WERI-Rb-1 (cell line): ENCODE measurements around the gene SP6.

ENCODE experiments used
- DNase-seq: peaks from one replicate; pipeline ENCODE4 v3.0.0-alpha.2; 2020
- H3K27ac ChIP-seq: fragments of 250-450 bp; sonication (Bioruptor Pico); 2 replicates; pipeline ENCODE4 v1.5.1; 2020; ENCODE audit warnings: mild to moderate bottlenecking, moderate library complexity
- H3K27me3 ChIP-seq: fragments of 250-450 bp; sonication (Bioruptor Pico); 2 replicates; pipeline ENCODE4 v1.5.1; 2021; ENCODE audit warnings: mild to moderate bottlenecking, low read depth, moderate library complexity; ENCODE audit not compliant: insufficient read depth, severe bottlenecking
- H3K36me3 ChIP-seq: fragments of 250-450 bp; sonication (Bioruptor Pico); 2 replicates; pipeline ENCODE4 v1.5.1; 2020; ENCODE audit warnings: mild to moderate bottlenecking, moderate library complexity
- H3K4me3 ChIP-seq: 2 replicates; pipeline ENCODE4 v1.5.1; 2011; ENCODE audit warnings: low read depth, mild to moderate bottlenecking, control low read depth, low read length
- H3K9me3 ChIP-seq: fragments of 250-450 bp; sonication (Bioruptor Pico); 2 replicates; pipeline ENCODE4 v1.5.1; 2021; ENCODE audit warnings: mild to moderate bottlenecking, moderate library complexity; ENCODE audit not compliant: severe bottlenecking
- TF ChIP-seq, protein P1 (sequence below): IDR thresholded peaks from 2 replicates; pipeline ENCODE4 v1.5.1; 2011; ENCODE audit warnings: low read depth, mild to moderate bottlenecking, control low read depth, inconsistent platforms, low read length

Gene SP6

DNA sequence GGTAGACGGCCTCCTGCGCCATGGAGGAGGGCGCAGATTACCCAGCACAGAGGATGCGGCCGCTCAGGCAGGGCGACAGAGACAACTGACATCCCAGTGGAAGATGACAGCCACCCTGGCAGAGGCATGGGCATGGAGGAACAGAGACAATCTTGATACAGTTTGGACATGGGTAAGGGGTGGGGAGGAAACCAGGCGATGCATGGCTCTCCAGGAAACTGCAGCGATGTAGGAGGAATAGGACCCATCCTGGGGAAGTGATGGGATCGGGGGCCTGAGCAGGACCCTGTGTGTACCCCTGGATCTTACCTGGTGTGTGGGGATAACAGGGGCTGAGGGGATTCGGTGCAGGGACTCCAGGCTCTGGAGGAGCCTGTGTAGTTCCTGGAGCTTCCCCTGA lies 34.0 kb downstream of the SP6 start:
- no peaks in the 10 kb centered on the region for H3K9me3 ChIP-seq
- H3K27ac ChIP-seq: no peak overlapping the region
- no peak for DNase-seq
- TF ChIP-seq, protein P1, sequence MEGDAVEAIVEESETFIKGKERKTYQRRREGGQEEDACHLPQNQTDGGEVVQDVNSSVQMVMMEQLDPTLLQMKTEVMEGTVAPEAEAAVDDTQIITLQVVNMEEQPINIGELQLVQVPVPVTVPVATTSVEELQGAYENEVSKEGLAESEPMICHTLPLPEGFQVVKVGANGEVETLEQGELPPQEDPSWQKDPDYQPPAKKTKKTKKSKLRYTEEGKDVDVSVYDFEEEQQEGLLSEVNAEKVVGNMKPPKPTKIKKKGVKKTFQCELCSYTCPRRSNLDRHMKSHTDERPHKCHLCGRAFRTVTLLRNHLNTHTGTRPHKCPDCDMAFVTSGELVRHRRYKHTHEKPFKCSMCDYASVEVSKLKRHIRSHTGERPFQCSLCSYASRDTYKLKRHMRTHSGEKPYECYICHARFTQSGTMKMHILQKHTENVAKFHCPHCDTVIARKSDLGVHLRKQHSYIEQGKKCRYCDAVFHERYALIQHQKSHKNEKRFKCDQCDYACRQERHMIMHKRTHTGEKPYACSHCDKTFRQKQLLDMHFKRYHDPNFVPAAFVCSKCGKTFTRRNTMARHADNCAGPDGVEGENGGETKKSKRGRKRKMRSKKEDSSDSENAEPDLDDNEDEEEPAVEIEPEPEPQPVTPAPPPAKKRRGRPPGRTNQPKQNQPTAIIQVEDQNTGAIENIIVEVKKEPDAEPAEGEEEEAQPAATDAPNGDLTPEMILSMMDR: no peak
- H3K27me3 ChIP-seq: no peaks in the 10 kb centered on the region
- peaks cover 49% of the 10 kb centered on the region for H3K36me3 ChIP-seq
- no peak overlapping the region for H3K4me3 ChIP-seq

DNA sequence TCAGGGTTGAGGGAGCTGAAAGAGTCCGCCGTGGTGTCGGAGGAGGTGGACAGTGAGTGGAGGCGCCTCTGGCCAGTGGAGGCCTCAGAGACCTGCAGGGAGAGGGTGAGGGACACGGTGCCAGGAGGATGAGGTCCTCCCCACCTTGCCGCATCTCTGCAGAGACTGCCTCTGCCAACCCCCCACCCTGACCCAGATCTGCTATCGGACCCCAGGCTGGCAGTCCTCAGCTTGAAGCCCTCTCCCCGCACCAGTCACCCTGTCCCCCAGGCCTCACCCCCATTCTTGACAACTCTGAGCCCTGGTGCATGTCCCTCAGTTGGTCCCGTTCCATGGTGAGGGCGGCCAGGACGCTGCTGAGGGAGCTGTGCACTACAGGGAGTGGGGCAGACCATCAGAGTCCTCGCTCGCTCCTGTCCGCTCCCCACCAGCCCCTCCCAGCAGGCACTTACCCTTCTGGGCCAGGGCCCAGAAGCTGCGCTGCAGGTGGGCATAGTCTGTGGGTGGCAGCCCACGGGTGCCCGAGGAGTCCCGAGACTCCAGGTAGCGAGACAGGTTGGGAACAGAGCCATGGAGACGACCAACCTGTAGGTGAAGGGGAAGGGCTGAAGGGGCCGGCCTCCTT lies 34.7 kb downstream of the SP6 start:
- DNase-seq: no peak
- Histone ChIP-seq H3K4me3 (no peak overlapping the region), H3K27ac (no peak overlapping the region), H3K9me3 (no peaks in the 10 kb centered on the region), H3K27me3 (no peaks in the 10 kb centered on the region), H3K36me3 (peaks cover 49% of the 10 kb centered on the region)
- TF ChIP-seq, protein P1: no peak

DNA sequence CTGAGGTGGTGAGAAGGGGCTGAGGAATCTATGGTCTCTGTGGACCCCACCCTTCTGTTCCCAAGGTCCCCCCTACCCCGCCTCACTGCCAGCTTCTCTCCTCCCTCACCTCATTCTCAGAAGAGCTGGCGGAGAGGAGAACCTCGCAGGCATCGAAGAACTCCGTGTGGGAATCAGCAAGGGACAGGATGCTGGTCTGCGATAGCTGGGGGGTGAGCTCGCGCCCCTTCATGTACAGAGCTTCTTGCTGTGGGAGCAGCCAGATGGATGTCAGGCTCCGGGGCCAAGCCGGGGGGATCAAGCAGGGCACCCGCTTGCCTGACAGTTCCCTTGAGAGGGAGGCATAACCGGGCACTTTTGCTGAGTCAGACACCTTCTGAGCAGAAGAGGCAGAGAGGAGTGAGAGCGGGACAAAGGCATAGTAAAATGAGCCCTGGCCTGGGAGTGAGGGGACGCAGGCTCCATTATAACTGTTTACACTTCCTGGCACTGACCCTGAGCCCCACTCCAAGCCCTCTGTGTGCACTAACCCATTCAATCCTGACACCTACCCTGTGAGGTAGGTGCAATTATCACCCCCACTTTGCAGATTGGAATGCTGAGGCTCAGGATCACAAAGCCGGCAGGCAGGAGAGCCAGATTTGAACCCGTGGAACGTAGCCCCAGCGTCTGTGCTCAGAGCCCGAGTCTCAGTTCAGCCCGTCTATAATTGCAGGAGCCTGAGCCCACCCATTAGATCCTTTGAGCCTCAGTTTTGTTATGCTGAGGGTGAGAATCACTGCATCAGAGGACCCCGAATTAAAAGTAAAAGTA lies 35.7 kb downstream of the SP6 start:
- TF ChIP-seq, protein P1: no peak
- Histone ChIP-seq H3K9me3 (no peaks in the 10 kb centered on the region), H3K36me3 (peaks cover 49% of the 10 kb centered on the region), H3K27ac (no peak overlapping the region), H3K27me3 (no peaks in the 10 kb centered on the region), H3K4me3 (no peak overlapping the region)
- DNase-seq: no peak

DNA sequence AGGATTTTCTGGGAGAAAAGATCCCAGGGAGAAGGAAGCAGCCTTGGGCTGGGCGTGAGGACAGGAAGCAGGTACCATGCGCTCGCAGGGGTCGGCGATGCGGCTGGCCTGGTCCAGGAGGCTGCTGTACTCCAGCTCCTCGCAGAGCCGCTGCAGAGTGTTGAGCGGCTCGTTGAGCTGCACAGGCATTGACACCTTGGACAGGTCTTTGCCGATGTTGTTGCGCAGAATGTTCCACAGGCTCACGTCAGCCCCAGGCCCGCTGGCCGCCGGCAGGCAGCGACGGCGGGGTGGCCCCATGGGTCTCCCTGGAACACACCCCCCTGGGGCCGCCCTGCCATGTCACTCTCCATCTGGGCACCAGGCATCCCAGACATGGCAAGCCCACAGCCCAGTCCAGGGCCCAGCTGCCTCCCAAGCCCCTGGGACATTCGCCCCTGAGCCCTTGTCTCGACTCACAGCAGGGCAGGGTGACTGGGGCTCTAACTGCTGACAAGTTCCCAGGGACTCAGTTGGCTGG lies 37.4 kb downstream of the SP6 start:
- no peaks in the 10 kb centered on the region for H3K9me3 ChIP-seq
- no peak overlapping the region for H3K27ac ChIP-seq
- DNase-seq: no peak
- no peaks in the 10 kb centered on the region for H3K27me3 ChIP-seq
- H3K4me3 ChIP-seq: no peak overlapping the region
- TF ChIP-seq, protein P1: no peak
- H3K36me3 ChIP-seq: peaks cover 53% of the 10 kb centered on the region

DNA sequence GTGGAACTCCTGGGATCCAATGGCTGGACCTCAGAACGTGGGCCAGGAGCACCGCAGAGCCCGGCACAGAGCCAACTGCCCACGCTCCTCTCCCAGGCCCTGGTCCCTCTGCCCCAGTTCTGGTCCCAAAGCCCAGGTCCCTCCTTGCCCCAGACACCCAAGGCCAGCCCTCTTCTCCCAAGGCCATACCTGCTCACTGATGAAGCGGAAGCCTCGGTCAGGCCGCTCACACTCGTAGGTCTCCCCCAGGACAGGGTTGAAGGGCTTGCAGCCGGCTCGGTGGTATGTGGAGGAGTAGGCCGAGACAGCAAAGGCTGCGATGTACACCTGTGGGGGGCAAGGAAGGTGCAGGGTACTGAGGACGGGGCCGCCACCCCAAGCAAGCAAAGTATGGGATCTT lies 37.9 kb downstream of the SP6 start:
- TF ChIP-seq, protein P1: no peak
- no peak overlapping the region for H3K4me3 ChIP-seq
- no peak overlapping the region for H3K27ac ChIP-seq
- H3K27me3 ChIP-seq: no peaks in the 10 kb centered on the region
- no peaks in the 10 kb centered on the region for H3K9me3 ChIP-seq
- no peak for DNase-seq
- H3K36me3 ChIP-seq: peaks cover 55% of the 10 kb centered on the region
